ENCODE results near the gene HPSE2. TPM values are rescaled to one million over a fixed set of nuclear protein-coding genes. Genes with fewer than 3 reads are reported as not detected.

Gene HPSE2
- total RNA-seq, 1 donor from 2014 or later = not detected

- Histone ChIP-seq H3K36me3 (ENCODE audit: control insufficient read depth, insufficient read depth, low read length) (no peaks in the 10 kb centered on the region), H3K4me3 (ENCODE audit: low read depth, low read length) (no peak overlapping the region), H3K27me3 (ENCODE audit: control insufficient read depth, insufficient read depth, low read length) (no peaks in the 10 kb centered on the region)
- no peak for DNase-seq (ENCODE audit: low read depth)
- no peak for TF ChIP-seq CTCF (IDR thresholded peaks at IDR 0.05; ENCODE audit: insufficient read depth, low read length, poor library complexity, severe bottlenecking)
These were observed 639.2 kb downstream of the HPSE2 start for GRCh38 chr10:98596404-98596803.

DNA sequence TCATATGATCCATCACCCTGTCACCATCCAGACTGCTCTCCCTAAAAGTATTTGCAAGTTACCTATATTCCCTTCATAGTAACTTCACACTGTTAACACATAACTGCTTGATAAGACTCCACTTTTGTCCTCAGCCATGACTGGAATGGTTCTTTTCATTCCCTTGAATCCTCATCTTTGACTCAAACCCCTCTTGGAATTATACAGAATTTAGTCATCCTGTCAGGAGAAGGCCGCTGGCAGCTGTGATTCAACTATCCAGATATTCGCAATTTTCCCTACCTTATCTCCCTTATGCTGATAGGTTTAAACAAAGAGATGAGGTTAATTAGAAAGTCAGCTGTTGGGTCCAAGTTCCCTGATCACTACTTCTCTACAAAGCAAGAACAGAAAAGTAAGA, 646.0 kb downstream of the HPSE2 start:
- no peak overlapping the region for H3K4me3 ChIP-seq (ENCODE audit: low read depth, low read length)
- H3K27me3 ChIP-seq (ENCODE audit: control insufficient read depth, insufficient read depth, low read length) = no peaks in the 10 kb centered on the region
- DNase-seq (ENCODE audit: low read depth) = no peak
- H3K36me3 ChIP-seq (ENCODE audit: control insufficient read depth, insufficient read depth, low read length) = no peaks in the 10 kb centered on the region
- TF ChIP-seq CTCF (IDR thresholded peaks at IDR 0.05; ENCODE audit: insufficient read depth, low read length, poor library complexity, severe bottlenecking) = no peak

- Histone ChIP-seq H3K4me3 (ENCODE audit: low read depth, low read length) (no peak overlapping the region), H3K27me3 (ENCODE audit: control insufficient read depth, insufficient read depth, low read length) (no peaks in the 10 kb centered on the region), H3K36me3 (ENCODE audit: control insufficient read depth, insufficient read depth, low read length) (no peaks in the 10 kb centered on the region)
- no peak for DNase-seq (ENCODE audit: low read depth)
- TF ChIP-seq CTCF (IDR thresholded peaks at IDR 0.05; ENCODE audit: insufficient read depth, low read length, poor library complexity, severe bottlenecking) = no peak
These were observed 646.6 kb downstream of the HPSE2 start for GRCh38 chr10:98589007-98589406.

DNA sequence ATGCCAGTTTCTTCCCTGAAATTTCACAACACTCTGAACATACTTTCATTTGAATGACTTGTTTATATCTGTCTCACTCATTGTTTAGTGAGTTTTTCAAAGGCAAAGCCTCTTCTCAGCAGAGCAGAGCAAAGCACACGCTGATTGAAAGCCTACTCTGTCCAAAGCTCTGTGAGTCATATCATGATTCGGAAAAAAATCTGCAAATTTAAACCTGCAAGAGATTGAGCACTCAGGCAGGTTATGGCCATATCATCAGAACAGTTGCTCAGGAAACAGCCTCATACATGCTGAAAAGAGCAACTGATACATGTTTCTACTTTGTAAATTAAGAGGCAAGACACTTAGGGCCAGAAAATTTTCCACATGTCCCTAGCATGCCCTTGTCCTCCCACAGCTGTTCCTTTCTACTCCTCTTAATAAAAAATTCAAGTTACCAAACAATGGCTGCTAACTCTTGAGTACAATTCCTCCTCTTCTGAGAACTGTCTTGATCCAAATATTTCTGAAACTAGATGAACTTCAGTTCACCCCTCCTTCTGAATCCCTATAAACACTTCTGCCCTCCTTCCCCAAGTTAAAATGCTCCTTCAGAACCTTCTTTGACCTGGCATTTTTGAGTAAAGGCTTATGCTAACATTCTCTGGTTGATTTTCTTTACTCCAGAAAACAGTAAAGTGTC, 648.4 kb downstream of the HPSE2 start:
- no peak for DNase-seq (ENCODE audit: low read depth)
- no peak for TF ChIP-seq CTCF (IDR thresholded peaks at IDR 0.05; ENCODE audit: insufficient read depth, low read length, poor library complexity, severe bottlenecking)
- H3K27me3 ChIP-seq (ENCODE audit: control insufficient read depth, insufficient read depth, low read length) = no peaks in the 10 kb centered on the region
- no peaks in the 10 kb centered on the region for H3K36me3 ChIP-seq (ENCODE audit: control insufficient read depth, insufficient read depth, low read length)
- no peak overlapping the region for H3K4me3 ChIP-seq (ENCODE audit: low read depth, low read length)

- no peaks in the 10 kb centered on the region for H3K36me3 ChIP-seq (ENCODE audit: control insufficient read depth, insufficient read depth, low read length)
- DNase-seq (ENCODE audit: low read depth) = no peak
- TF ChIP-seq CTCF (IDR thresholded peaks at IDR 0.05; ENCODE audit: insufficient read depth, low read length, poor library complexity, severe bottlenecking) = no peak
- no peaks in the 10 kb centered on the region for H3K27me3 ChIP-seq (ENCODE audit: control insufficient read depth, insufficient read depth, low read length)
- H3K4me3 ChIP-seq (ENCODE audit: low read depth, low read length) = no peak overlapping the region
These were observed 649.6 kb downstream of the HPSE2 start for GRCh38 chr10:98586096-98586495.

GRCh38 chr10:98582363-98582762, 653.3 kb downstream of the HPSE2 start:
- H3K27me3 ChIP-seq (ENCODE audit: control insufficient read depth, insufficient read depth, low read length) = no peaks in the 10 kb centered on the region
- DNase-seq (ENCODE audit: low read depth) = no peak
- no peaks in the 10 kb centered on the region for H3K36me3 ChIP-seq (ENCODE audit: control insufficient read depth, insufficient read depth, low read length)
- no peak for TF ChIP-seq CTCF (IDR thresholded peaks at IDR 0.05; ENCODE audit: insufficient read depth, low read length, poor library complexity, severe bottlenecking)
- no peak overlapping the region for H3K4me3 ChIP-seq (ENCODE audit: low read depth, low read length)
